ENCODE measurements around the gene TNPO3. TPM values are rescaled to one million over a fixed set of nuclear protein-coding genes. Genes with fewer than 3 reads are reported as not detected.
"Not testable (repeated sequence)": the region's sequence is repeated elsewhere in the genome, so short reads cannot be mapped to it uniquely, and the experiment has no call there.

The TNPO3 gene
- total RNA-seq, 1 donor from 2014 or later: 31.9 TPM

- ATAC-seq: no peak
Measured at GRCh38 chr7:129067943-129068548, 13.1 kb upstream of the TNPO3 start.

GRCh38 chr7:129067132-129067561, 12.2 kb upstream of the TNPO3 start:
- ATAC-seq: not testable (repeated sequence)

- ATAC-seq: peak; percentile 20
Measured at GRCh38 chr7:129066290-129067131, 11.6 kb upstream of the TNPO3 start.

- ATAC-seq: no peak
Measured at GRCh38 chr7:129055861-129056464, 1.1 kb upstream of the TNPO3 start.

- ATAC-seq: peak; percentile 29
Measured at GRCh38 chr7:129055294-129055816, 444 bp upstream of the TNPO3 start.

- no peak for ATAC-seq
Measured at GRCh38 chr7:129053938-129054437, 923 bp downstream of the TNPO3 start.

- ATAC-seq: no peak
Measured at GRCh38 chr7:129052441-129052840, 2.5 kb downstream of the TNPO3 start.

- not testable (repeated sequence) for ATAC-seq
Measured at GRCh38 chr7:129051459-129051858, 3.5 kb downstream of the TNPO3 start.

- ATAC-seq: no peak
Measured at GRCh38 chr7:129047761-129048160, 7.2 kb downstream of the TNPO3 start.

- ATAC-seq: no peak
Measured at GRCh38 chr7:129045682-129046081, 9.2 kb downstream of the TNPO3 start.

- no peak for ATAC-seq
Measured at GRCh38 chr7:129043012-129043411, 11.9 kb downstream of the TNPO3 start.

- no peak for ATAC-seq
Measured at GRCh38 chr7:129041142-129042085, 13.5 kb downstream of the TNPO3 start.

- not testable (repeated sequence) for ATAC-seq
Measured at GRCh38 chr7:129038468-129038867, 16.4 kb downstream of the TNPO3 start.

- ATAC-seq: no peak
Measured at GRCh38 chr7:129037585-129037984, 17.3 kb downstream of the TNPO3 start.

GRCh38 chr7:129032017-129032416, 22.9 kb downstream of the TNPO3 start:
- no peak for ATAC-seq

GRCh38 chr7:129030440-129030839, 24.5 kb downstream of the TNPO3 start:
- no peak for ATAC-seq

- ATAC-seq: no peak
Measured at GRCh38 chr7:129024125-129024524, 30.8 kb downstream of the TNPO3 start.

- ATAC-seq: no peak
Measured at GRCh38 chr7:129021656-129022055, 33.3 kb downstream of the TNPO3 start.

- no peak for ATAC-seq
Measured at GRCh38 chr7:129017933-129018538, 36.9 kb downstream of the TNPO3 start.

GRCh38 chr7:129017264-129017663, 37.6 kb downstream of the TNPO3 start:
- ATAC-seq: no peak

- ATAC-seq: no peak
Measured at GRCh38 chr7:129014501-129015101, 40.3 kb downstream of the TNPO3 start.

Measured in esophagus mucosa (tissue), 1 donor.